Psoas muscle (tissue), 8 donors: ENCODE data around the gene RBKS. TPM values are rescaled to one million over a fixed set of nuclear protein-coding genes. Genes with fewer than 3 reads are reported as not detected.

Experiments used
- ATAC-seq, 4 donors: fragments of 200-7000 bp; cut with Tn5 transposase; one replicate each; pipeline ENCODE4 v1.9.1; 2020; ENCODE audit warnings: moderate library complexity in 3 of 4, mild to moderate bottlenecking in 2 of 4
- DNase-seq, 2 donors: peaks; one replicate each; pipeline ENCODE4 v3.0.0-alpha.2; 2020
- H3K27ac ChIP-seq: fragments of 200-600 bp; one replicate; pipeline ENCODE4 v1.8.0; 2022
- H3K27me3 ChIP-seq, 3 donors: fragments of 200-600 bp in 1 of 3; one replicate each; pipeline versions ENCODE4 v1.6.1 to v1.8.0; 2013 to 2022; ENCODE audit warnings: low read length in 2 of 3, mild to moderate bottlenecking in 2 of 3, moderate library complexity in 1 of 3; ENCODE audit not compliant: insufficient read depth in 3 of 3
- H3K36me3 ChIP-seq, 2 donors: fragments of 200-600 bp in 1 of 2; one replicate each; pipeline versions ENCODE4 v1.6.1 to v1.8.0; 2013 to 2022; ENCODE audit warnings: low read depth in 1 of 2, mild to moderate bottlenecking in 1 of 2, moderate library complexity in 1 of 2; ENCODE audit not compliant: insufficient read depth in 1 of 2
- H3K4me1 ChIP-seq: fragments of 200-600 bp; one replicate; pipeline ENCODE4 v1.8.0; 2022
- H3K4me3 ChIP-seq: fragments of 200-600 bp; one replicate; pipeline ENCODE4 v1.8.0; 2022; ENCODE audit warnings: mild to moderate bottlenecking
- H3K9me3 ChIP-seq: fragments of 200-600 bp; one replicate; pipeline ENCODE4 v1.8.0; 2022
- WGBS, 3 donors: extraction: QIAGEN DNeasy Blood & Tissue Kit; methylation state at CpG; one replicate each; pipeline versions ENCODE4 v1.1.6 to v1.1.7; 2013; 5-methylcytosine and 5-hydroxymethylcytosine counted together
- intact Hi-C, 2 donors: fragments of 100-400 bp; cut with DNase I; formaldehyde crosslinking; loops; one replicate each; pipeline versions ENCODE4 v1.11.0 to v1.14.2; 2022
- polyA plus RNA-seq, 3 donors: library from polyadenylated mRNA; stranded (reverse); fragments of 200-250 nt; gene quantifications; one replicate each; pipeline ENCODE4 v1.2.3, GENCODE V29; 2013
- total RNA-seq, 4 donors: library from RNA; stranded (reverse); fragmentation: NEBNext Ultra II Directional in 2 of 4; extraction: Animal tissue kit (Norgen Biotek cat#: 25700) in 2 of 4; gene quantifications; one replicate each; pipeline versions ENCODE4 v1.2.1 to v1.2.4, GENCODE V29; 2021 to 2023
- TF ChIP-seq, protein P1 (sequence below): fragments of 200-600 bp; IDR thresholded peaks from one replicate; pipeline ENCODE4 v1.8.0; 2022; ENCODE audit warnings: antibody characterized with exemption
- donor health status: healthy with polysubstance abuse.
- donor health status: DM: no; HTN: no; CAD: no; lungs with moderate emphysema.
- donor health status: Bipolar disorder and iron deficiency.
- donor health status: healthy.
- donor health status: DM: yes; HTN: yes; CAD: no.
- donor health status: DM: no; HTN: no; CAD: no.
- donor health status: DM: no; HTN: no; CAD: no.
- donor health status: DM: yes; HTN: yes; CAD: no.

RBKS gene
- total and polyA plus RNA-seq, 7 donors, result 3.5 to 7.3 (median 4.1) TPM

GRCh38 chr2:27854229-27854862 is 35.8 kb downstream of the RBKS start:
- H3K27ac ChIP-seq, result no peak overlapping the region
- H3K36me3 ChIP-seq, result peaks cover 0 to 2% of the 10 kb centered on the region in 2 donors
- H3K4me3 ChIP-seq, result no peak overlapping the region
- peaks cover 19% of the 10 kb centered on the region for H3K4me1 ChIP-seq
- intact Hi-C loops, result no loop called here
- peak in 2 of 4 donors; percentile 46 to 51 for ATAC-seq
- no peak for DNase-seq
- no peaks in the 10 kb centered on the region for H3K27me3 ChIP-seq
- WGBS, 3 donors, result 48 to 56% (median 55%) methylated on average over 3 of the region's 3 CpGs
- TF ChIP-seq, protein P1, sequence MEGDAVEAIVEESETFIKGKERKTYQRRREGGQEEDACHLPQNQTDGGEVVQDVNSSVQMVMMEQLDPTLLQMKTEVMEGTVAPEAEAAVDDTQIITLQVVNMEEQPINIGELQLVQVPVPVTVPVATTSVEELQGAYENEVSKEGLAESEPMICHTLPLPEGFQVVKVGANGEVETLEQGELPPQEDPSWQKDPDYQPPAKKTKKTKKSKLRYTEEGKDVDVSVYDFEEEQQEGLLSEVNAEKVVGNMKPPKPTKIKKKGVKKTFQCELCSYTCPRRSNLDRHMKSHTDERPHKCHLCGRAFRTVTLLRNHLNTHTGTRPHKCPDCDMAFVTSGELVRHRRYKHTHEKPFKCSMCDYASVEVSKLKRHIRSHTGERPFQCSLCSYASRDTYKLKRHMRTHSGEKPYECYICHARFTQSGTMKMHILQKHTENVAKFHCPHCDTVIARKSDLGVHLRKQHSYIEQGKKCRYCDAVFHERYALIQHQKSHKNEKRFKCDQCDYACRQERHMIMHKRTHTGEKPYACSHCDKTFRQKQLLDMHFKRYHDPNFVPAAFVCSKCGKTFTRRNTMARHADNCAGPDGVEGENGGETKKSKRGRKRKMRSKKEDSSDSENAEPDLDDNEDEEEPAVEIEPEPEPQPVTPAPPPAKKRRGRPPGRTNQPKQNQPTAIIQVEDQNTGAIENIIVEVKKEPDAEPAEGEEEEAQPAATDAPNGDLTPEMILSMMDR, result no peak
- H3K9me3 ChIP-seq, result no peaks in the 10 kb centered on the region

GRCh38 chr2:27852691-27853090 is 37.5 kb downstream of the RBKS start:
- TF ChIP-seq, protein P1, result no peak
- no peak overlapping the region for H3K4me3 ChIP-seq
- ATAC-seq (no peak), DNase-seq (no peak)
- H3K36me3 ChIP-seq, result peaks cover 0 to 2% of the 10 kb centered on the region in 2 donors
- no peak overlapping the region for H3K27ac ChIP-seq
- H3K27me3 ChIP-seq, result no peaks in the 10 kb centered on the region
- intact Hi-C loops, result no loop called here
- WGBS, 3 donors, result 82 to 90% (median 88%) methylated on average over 1 of the region's 1 CpG
- no peaks in the 10 kb centered on the region for H3K9me3 ChIP-seq
- peaks cover 22% of the 10 kb centered on the region for H3K4me1 ChIP-seq

GRCh38 chr2:27849558-27850205 is 40.5 kb downstream of the RBKS start:
- DNase-seq, result no peak
- TF ChIP-seq, protein P1, result no peak
- ATAC-seq, result peak; percentile 73 to 89 (median 76)
- intact Hi-C loops, result loop anchor here in 1 of 2 donors (5.0 kb wide), 2 partner anchors 38 to 42 kb away; no protein-coding TSS in a partner anchor
- H3K9me3 ChIP-seq, result no peaks in the 10 kb centered on the region
- peak overlapping the region; percentile 68 for H3K27ac ChIP-seq
- H3K4me3 ChIP-seq, result no peak overlapping the region
- no peaks in the 10 kb centered on the region for H3K27me3 ChIP-seq
- WGBS, 3 donors, result 62 to 81% (median 67%) methylated on average over 3 of the region's 3 CpGs
- H3K4me1 ChIP-seq, result peaks cover 24% of the 10 kb centered on the region
- H3K36me3 ChIP-seq, result no peaks in the 10 kb centered on the region

DNA sequence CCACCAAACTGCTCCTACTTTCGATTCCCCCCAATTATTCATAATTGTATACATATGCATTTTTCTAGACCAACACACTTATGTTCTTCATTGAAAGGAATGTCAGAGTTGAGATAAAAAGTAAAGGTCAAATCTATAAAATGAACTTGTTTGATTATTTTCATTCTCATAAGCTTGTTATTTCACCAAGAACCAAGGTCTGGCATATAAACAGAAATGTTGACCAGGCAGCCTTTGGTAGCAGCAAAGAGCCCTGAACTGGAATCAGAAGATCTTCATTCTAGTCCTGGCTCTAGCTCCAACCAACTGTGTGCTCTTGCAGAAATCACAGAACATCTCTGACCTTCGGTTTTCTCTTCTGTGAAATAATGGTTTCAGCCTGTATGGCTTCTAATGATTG is 42.9 kb downstream of the RBKS start:
- ATAC-seq, result no peak
- intact Hi-C loops, result loop anchor here in 1 of 2 donors (5.0 kb wide), 2 partner anchors 40 kb away; no protein-coding TSS in a partner anchor

More for the DNA sequence above, 42.9 kb downstream of the RBKS start:
- H3K36me3 ChIP-seq, result no peaks in the 10 kb centered on the region
- TF ChIP-seq, protein P1, result no peak
- no peak overlapping the region for H3K4me3 ChIP-seq
- no peaks in the 10 kb centered on the region for H3K27me3 ChIP-seq
- H3K4me1 ChIP-seq, result peaks cover 30% of the 10 kb centered on the region
- WGBS, 3 donors, result 87 to 94% (median 89%) methylated on average over 2 of the region's 2 CpGs
- H3K9me3 ChIP-seq, result no peaks in the 10 kb centered on the region
- no peak overlapping the region for H3K27ac ChIP-seq
- no peak for DNase-seq
